ENCODE data around the gene BARX1.
"Not testable (repeated sequence)": the region's sequence is repeated elsewhere in the genome, so short reads cannot be mapped to it uniquely, and the experiment has no call there.

The BARX1 gene

DNA sequence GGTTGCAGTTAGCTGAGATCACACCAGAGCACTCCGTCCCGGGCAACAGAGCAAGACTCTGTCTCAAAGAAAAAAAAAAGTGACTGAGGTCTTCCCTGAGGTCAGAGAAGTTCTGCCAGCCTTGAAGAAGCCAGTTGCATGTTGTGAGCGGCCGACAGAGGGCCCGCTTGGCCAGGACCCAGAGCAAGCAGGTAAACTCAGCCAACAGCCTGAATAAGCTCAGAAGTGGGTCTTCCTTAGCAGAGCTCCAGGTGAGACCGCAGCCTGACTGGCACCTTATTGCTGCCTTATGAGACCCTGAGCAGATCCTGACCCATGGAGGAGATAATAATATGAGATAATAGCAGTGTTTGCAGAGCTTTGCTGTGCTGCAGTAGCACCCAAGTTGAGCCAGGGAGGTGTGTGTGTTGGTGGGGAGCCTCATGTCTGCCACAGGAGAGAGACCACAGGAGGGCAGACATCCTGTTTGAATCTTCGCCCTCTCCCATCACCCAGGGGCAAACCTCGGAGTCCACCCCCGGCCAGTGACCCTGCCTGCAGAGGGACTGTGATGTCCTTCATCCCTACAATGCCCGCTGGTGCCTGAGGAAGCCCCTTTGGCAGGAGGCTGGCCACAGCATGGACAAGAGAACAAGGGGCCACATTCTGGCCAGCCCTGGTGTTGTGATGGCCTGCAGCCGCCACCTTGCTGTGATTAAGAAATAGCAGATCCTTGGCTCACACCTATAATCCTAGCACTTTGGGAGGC lies 10.8 kb upstream of the BARX1 start:
- no peak for DNase-seq

DNA sequence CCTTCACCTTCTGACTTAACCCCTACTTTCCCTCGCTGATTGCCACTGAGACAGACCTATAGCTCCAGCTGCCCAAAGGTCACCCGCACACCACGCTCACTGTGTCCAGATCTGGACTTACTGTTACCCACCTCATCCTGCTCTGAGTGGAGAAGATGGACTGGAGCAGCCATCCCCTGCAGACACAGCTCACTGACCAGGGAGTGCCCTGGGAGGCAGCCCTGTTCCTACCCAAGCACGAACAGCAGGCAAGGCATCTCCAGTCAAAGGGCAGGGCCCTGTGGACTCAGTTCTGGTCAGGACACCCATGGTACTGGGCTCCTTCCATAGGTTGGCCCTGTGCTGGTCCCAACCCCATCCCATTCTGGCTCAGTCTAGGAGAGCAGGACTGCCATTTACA lies 9.5 kb upstream of the BARX1 start:
- DNase-seq: no peak

DNA sequence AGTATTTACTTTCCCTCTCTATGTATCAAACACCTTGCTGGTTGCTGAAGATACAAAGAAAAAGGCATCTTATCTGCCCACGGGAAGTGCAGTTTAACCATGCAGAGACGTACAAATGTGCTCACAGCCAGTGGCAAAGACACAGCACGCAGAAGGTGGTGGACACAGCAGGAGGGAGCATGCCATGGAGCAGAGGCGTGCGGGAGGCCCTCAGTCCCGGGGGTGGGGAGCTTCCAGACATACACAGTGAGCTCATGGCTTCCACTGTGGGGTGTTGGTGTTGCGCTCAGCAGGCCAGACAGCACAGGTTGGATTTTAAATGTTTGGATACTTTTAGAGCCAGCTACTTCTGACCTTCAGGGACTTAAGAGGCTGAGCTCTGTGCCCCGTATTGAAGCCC lies 8.8 kb upstream of the BARX1 start:
- no peak for DNase-seq

DNA sequence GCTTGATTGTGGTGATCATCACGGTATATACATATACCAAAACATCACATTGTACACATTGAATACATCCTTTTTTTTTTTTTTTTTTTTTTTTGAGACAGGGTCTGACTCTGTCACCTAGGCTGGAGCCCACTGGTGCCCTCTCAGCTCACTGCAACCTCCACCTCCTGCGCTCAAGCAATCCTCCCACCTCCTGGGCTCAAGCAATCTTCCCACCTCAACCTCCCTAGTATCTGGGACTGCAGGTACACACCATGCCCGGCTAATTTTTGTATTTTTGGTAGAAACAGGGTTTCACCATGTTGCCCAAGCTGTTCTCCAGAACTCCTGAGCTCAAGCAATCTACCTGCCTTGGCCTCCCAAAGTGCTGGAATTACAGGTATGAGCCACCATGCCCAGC lies 8.3 kb upstream of the BARX1 start:
- DNase-seq: not testable (repeated sequence)

DNA sequence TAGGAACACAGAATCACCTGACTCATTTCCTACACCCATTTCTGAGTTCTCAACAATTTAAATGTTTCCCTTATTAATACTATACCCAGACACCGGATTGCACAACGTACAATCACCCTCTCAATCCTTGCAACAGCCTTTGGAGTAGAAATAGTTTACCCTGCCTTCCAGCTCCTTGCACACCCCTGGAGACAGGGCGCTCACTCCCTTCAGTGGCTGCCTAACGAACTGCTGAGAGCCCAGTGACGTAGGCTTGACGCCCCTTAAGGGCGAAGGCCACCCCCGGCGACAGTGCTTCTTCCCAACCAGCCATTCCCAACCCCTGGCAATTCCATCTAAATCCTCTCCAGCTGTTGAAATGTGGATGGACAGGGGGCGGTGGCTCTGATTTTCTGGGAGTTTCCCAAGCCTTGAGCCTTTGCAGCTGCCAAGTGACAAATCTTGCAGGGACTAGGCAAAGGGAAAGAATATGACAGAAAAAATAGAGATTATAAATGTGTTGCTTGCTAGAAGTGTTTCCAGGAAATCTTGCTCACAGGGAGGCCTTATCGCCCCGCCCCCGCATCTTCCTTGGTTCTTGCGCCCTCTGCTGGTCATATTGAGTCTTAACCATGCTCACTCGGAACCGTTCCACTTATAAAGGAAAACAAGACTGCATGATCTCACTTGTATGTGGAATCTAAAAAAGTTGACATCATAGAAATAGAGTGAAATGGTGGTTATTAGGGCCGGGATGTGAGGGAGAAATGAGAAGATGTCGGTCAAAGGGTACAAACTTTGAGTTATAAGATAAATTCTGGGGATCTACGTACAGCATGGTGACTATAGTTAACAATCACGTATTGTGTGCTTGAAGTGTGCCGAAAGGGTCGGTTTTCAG lies 7.6 kb upstream of the BARX1 start:
- DNase-seq: no peak

DNA sequence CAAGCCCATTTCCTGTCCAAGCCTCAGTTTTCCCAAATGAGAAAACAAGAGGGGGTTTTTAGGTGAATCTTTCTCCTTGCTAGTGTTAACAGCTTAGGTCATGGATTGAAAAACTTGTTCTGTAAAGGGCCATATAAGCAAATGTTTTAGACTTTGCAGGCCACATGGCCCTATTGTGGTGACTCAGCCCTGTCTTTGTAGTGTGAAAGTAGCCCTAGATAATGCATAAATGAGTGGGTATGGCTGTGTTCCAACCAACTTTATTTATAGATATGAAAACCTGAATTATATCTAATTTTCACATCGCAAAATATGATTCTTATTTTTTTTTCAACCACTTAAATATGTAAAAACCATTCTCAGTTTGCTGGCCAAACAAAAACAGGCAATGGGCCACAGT lies 6.9 kb upstream of the BARX1 start:
- DNase-seq: no peak

DNA sequence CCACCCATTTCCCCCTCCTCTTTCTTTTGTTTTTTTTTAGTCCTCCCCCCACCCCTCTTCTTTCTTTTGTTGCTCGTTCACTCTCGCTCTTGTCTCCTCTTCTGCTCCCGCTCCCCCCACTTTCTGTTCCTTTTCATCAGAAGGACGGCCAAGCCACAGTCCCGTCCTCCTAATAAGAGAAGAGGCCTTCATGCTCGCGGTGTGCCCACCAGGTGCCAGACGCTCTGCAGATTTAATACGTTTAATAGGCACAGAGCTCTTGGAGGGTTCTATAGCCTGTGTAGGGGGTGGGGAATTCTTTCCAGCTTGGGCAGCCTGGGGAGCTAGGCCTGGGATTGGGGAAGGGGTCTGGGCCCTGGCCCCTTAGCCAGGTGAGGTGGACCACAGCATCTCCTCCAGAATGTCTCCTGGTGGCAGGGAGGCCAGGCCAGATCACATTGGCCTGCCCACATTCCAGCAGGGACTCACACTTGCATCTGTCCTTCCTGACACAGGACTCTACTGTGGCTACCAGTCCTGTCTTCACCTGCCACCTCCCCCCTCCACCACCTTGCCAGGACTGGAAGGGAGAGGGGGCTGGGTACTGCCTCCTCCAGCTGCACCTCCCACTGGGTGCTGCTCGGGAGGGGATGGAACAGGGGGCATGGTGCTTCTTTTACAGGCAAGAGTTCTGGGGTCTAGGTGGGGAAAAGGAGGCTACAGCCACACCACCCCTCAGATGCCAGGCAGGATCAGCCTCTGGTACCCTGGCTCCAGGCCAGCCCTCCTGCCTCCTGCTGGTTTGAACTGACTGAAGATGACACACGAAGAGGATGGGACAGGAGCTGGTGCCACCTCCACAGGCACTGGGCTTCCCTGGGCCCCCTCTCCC lies 6.1 kb upstream of the BARX1 start:
- no peak for DNase-seq

DNA sequence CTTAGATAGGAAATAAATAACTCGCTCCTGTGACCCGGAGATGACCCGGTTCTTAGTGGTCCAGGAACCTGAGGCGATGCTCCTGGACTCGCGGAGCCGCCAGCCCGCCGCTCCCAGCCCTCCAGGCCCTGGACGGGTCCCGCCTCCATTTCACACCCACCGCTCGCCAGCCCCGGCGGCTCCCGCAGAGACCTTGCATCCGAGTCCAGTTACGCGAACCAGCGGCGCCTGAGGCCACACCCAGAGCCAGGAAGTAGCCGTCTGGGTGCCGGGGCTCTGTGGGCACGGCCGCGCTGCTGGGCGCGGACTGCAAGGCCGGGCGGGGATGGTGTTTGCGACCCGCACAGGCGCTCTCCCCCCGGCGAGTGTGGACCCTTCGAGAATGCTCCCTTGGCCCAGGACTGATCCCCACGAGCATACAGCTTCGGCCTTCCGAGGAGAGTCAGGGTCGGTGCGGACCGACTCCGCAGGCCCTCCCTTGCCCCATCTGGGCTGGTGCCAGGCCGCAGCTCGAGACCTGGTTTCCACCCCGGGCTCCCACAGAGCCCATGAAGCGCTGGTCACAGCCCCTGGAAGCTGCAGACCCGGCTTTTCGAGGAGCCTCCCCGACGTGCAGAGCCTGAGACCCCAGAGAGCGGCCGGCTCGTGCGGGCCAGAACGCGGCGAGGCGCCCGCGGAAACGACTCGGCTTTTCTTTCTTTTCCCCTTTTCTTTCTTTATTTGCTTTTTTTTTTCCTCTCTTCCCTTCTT lies 5.2 kb upstream of the BARX1 start:
- no peak for DNase-seq

DNA sequence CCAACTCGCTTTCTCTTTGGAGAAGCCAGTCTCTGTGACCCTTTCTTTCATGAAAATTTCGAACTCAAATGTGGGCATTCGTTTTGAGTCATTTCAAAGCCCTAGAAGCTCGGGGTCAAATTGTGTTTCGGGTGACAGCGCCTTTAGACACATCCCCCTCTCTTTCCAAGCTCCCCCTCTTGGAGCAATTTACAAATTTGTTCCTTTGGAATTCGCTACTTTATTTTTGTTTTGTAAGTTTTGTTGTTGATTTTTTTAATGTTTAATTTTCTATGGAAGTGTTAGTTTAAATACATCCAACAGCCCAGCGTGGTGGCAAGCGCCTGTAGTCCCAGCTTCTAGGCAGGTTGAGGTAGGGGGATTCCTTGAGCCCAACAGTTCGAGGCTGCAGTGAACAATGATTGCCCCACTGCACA lies 4.6 kb upstream of the BARX1 start:
- DNase-seq: no peak

DNA sequence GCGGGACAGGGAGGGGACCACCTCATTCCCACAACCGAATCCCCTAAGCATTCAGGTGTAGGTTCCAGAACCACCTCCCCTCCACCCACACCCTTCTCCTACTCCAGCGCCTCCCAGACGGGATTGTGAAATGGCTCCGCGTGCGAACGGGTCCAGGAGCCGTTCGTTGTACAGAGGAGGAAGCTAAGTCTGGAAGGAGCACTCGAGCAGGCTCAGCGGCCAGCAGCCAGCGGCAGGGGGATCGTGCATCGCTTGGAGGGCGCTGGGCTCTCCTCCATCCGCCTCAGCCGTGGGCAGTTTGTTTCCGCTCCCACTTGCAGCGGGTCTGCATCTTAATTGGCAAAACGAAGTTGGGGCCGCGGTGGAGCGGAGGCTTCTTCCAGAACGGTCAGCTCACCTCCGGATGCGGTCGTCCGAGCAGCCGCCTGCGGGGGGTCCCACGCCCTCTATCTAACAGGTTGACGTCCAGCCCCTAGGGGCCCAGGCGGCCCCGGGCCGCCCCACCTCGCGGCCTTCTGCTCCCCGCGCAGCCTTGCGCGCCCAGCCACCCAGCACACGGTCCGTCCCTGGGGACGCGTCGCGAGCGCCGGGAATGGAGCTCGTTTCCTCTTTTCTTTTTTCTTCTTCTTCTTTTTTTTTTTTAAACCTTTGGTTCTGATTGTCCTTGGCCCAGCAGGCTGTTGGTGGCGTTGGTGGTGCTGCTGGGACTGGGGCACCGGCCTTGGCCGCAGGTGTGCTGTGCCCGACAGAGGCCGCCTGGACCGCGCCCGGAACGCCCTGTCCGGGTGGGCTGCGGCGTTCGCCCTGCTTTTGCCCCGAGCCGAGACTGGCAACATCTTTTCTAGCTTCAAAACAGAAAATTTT lies 3.9 kb upstream of the BARX1 start:
- DNase-seq: no peak

DNA sequence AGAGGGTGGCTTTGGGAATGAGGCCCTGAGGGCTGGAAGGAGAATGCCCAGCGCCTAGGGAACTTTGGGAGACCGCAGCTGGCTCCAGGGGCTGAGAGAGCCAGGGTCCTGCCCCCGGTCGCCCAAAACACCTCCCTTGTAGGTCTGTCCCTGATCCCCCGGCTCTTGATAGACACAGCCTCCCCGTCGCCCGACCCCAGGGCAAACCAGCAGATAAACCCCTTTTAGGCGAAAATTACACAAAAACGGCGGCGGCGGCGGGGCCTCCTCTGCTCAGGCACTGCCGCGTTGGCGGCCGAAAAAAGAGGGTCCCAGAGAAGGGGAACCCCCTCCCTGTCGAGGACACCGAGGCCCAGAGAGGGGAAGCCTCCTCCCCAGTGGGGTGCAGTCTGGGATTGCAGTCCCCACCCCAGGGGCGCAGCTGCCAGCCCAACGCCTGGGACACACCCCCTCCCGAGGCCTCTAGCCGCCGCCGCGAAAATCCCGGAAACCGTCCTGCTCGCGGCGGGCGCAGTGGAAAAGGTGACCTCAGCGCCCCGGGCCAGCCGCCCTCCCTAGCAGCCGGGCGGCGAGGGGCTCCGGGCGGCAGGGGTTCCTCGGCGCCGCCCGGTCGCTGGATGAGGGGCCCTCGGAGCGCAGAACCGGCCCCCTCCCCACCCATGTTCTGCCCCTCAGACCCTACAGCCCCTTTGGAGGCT lies 3.1 kb upstream of the BARX1 start:
- no peak for DNase-seq

DNA sequence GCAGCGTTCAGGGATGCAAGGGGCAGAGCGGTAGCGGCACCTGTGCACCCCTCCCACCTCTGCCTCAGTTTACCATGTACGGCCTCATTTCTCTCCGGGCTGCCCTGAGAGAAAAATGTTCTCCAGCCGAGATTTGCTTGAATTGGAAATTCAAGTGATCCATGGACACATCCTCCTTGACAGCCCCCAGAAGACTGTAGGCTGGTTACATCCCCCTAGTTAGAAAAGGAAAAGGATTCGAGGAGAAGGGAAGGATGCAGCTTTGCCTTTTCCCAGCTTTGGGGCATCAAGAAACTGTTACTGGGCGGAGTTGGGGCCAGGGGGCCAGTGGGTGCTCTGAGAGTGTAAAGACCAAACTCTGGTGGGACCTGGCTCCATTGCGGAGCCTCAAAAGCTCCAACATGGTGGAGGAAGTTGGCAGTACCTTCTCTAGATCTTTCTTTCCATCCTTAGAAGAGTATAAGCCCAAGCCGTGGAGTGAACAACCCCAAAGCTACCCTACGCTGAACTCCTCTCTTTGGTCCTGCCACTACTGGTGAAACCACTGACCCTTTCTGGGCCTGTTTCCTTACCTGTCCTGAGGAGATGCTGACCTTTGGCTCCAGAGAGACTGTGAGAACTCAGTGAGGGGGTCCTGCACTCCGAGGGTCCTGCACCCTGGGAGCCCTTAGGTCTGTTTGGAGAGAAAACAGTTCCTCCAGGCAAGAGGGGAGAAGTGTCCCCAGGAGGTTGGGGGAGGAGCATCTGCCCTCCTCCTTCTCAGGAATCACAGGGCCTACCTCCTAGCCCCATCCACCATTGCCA lies 1.0 kb upstream of the BARX1 start:
- DNase-seq: no peak

DNA sequence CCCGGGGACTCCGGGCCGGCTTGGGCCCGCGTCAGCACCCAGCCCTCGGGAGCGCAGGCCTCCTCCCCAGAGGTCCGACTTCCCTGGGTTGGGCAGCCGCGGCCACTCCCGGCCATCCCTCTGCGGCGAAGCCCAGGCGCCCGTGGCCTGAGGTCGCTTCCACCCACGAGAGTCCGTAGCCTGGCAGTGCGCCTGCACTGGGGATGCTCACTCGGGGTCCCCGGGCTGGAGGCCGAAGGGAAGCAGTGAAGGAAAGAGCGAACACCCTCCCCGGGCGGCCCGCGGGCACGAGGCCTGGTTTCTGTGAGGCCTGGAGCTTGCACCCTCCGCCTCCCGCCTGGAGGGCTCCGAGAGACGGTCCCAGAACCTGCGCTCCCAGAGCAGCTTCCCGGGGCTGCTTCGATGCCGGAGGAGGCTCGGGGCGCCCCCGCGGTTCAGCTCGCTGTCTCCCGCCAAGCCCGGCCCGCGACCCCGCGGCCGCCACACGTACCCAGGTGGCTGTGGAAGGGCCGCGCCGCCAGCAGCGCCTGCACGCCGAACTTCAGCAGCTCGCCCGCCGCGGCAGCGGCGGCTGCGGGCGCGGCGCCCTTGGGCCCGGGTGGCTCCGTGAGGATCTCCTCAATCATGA lies 607 bp downstream of the BARX1 start:
- DNase-seq: no peak

DNA sequence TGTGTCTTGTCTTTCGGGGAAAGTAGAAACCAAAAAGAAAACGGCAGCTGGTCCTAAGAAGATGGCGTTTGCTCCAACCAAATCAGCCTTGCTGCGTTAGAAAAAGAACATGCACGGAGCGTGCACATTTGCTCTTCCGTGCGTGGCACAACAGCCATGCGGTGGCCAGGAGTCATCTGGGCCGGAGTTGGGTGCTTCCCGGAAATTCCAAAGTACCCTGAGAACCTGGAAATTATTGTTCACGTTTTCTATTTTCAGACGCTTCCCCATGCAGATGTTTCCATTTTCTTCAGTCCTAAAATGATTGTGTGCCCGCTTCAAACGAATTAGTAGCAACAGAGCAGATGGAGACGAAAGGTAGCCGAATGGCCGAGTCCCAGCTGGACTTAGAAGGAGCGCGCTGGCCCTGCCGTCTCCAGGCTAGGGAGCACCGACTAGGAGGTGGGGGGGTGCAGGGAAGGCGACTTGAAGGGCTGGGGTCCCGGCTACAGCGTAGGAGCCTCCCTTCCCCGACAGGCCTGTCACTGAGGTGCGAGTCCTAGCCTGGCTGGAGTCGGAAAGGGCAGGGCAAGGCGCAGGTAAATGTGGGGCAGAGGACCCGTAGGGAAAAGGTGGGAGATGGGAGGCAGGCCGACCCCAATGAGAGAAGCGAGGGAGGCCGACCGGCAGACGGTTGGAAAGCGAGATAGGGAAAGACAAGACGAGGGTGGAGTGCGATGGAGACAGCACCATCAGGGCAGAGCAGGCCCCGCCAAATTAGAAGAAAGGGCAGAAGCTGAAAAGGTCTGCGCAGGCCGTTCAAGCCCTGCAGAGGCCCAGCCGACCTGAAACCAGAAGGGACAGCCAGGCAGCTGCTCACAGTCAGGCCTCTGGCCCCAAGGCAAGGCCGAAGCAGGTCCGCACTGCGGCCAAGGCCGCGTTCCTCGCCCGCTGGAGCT lies 1.4 kb downstream of the BARX1 start:
- no peak for DNase-seq

DNA sequence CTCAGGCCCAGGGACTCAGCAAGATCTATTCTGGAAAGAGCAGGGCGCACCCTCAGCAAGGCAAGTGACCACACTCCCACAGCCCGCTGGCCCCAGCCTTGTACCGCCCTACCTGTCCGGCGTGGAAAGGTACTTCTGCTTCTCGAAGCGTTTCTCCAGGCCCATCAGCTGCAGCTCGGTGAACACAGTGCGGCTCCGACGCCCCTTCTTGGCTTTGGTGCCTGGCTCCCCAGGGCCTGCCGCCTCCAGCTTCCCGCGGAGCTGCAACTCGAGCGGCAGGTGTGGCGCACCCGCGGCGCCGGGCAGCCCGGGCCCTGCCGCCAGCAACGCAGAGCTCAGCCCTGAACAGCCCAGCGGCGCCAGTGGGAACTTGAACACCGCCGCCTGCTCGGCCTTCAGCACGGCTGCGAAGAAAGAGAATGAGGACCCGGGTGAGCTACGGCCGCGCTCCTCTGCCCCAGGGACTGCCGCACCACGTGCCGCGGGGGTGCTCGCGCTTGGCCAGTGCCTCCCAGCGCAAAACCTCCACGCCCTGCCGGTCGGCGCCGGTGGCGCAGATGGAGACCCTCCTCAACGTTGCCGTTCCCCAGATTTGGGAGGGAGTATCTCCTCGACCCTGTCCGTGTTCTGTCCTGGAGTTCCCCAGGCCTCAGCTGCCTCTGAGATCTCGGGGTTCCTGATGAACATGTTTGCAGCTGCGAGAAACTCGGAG lies 2.2 kb downstream of the BARX1 start:
- DNase-seq: no peak

DNA sequence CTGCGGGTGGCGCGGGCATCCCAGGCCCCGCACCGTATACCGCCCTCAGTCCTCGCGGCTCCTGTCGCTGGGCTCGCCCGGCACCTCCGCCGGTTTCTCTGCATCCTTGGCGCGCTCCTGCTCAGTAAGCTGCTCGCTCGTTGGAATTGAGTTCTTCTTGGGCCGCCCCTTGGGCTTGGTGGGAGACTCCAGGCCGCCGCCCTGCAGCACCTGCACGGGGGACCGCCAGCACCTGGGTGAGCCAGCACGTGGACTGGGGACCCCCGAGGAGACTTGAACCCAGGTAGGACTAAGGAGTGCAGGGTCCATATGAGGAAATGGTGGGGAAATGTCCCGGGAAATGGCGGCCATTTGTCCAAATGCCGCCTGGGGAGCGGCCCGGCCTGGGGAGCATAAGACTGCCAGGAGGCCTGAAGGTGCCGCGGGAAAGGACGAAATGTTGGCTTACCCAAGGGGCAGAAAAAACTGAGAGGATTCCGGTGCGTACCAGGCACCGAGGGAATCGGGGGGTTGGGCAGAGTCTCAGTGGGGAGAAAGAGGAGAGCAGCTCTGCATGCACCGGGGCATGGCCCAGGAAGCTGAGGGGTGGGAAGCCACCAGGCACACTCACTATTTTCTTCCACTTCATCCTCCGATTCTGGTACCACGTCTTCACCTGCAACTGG lies 2.9 kb downstream of the BARX1 start:
- DNase-seq: no peak

DNA sequence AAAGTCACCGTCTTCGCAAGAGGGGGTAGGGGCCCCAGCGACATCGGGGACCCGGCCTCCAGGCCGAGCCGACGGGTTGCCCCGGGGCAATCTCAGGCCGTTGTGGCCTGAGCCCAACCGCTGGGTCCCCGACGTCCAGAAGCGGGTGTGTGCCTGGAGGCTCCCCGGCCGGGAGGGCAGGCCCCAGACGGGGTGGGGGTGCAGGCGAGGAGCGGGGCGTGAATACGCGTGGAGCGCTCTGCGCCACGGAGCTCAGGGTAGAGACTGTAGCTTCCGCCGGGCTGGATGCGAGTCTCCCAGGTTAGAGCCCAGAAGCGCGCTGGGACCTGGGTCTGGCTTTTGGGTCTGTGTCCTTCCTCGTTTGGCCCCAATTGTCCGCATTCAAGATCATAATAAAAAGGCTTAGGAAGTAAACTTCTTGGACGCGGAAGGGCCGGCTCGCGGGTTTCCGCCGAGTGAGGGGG lies 3.5 kb downstream of the BARX1 start:
- no peak for DNase-seq

Measured in SIG-M5 (cell line).